GM12872 (cell line): ENCODE results near the gene TUBB3.

Experiments
- TF ChIP-seq, protein P1 (sequence below): IDR thresholded peaks from 3 replicates; pipeline ENCODE4 v1.5.1; 2011; ENCODE audit warnings: low read depth, mild to moderate bottlenecking, low read length, moderate library complexity; ENCODE audit not compliant: insufficient read depth

Gene TUBB3

DNA sequence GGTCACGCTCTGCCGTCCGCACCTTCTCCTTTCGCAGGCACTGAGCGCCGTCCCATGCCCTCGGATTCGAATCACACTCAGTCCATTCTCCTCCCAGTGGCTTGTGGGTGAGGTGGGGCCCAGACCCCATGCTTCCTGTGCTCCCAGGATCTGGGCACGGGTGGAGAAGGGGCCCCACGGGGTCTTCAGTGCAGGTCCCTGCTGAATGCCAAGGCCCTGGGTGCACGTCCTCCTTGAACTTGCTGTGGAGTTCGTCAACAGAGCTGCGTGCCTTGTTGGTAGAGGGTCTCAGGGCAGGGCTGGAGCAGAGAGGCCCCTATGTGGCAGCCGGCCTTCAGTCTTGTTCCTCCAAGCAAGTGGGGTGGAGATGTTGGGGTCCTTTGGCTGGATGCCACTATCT, 11.8 kb upstream of the TUBB3 start:
- TF ChIP-seq, protein P1, sequence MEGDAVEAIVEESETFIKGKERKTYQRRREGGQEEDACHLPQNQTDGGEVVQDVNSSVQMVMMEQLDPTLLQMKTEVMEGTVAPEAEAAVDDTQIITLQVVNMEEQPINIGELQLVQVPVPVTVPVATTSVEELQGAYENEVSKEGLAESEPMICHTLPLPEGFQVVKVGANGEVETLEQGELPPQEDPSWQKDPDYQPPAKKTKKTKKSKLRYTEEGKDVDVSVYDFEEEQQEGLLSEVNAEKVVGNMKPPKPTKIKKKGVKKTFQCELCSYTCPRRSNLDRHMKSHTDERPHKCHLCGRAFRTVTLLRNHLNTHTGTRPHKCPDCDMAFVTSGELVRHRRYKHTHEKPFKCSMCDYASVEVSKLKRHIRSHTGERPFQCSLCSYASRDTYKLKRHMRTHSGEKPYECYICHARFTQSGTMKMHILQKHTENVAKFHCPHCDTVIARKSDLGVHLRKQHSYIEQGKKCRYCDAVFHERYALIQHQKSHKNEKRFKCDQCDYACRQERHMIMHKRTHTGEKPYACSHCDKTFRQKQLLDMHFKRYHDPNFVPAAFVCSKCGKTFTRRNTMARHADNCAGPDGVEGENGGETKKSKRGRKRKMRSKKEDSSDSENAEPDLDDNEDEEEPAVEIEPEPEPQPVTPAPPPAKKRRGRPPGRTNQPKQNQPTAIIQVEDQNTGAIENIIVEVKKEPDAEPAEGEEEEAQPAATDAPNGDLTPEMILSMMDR = no peak

DNA sequence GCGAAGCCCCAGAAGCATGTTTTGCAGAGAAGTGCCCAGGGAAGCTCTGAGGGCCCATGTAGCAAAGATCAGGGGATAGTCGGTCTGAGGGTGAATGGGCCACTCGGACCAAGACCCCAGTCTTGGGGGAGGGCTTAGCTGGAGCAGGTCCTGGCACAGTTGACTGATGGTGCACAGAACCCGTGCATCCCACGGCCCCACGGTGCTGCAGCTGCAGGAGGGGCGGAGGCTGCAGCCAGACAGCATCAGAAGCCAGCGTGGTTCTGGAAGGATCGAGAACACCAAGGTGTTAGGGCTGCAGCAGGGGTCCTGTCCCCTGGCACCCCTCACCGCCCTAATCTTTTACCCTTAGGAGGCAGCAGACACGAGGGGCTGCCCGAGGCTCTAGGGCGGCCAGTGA, 11.0 kb upstream of the TUBB3 start:
- TF ChIP-seq, protein P1 = no peak

DNA sequence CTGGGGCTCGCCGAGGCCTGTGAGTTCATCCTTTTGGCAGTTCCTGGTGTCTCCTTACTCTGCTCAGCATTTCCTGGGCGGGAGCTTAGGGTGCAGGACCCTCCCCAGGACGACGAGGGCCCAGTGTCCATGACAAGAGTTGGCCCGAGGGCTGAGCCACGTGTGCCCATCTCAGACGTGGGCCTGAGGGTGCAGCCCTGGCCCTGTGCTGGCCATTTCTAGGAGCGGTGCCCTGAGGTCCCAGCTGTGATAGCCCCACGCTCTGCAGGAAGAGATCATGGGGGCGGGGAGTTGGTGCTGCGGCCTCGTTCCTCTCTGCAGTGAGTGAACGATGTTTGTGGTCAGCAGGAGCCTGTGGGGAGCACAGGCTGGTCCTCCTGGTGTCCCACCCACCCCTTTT, 10.5 kb upstream of the TUBB3 start:
- TF ChIP-seq, protein P1 = no peak

DNA sequence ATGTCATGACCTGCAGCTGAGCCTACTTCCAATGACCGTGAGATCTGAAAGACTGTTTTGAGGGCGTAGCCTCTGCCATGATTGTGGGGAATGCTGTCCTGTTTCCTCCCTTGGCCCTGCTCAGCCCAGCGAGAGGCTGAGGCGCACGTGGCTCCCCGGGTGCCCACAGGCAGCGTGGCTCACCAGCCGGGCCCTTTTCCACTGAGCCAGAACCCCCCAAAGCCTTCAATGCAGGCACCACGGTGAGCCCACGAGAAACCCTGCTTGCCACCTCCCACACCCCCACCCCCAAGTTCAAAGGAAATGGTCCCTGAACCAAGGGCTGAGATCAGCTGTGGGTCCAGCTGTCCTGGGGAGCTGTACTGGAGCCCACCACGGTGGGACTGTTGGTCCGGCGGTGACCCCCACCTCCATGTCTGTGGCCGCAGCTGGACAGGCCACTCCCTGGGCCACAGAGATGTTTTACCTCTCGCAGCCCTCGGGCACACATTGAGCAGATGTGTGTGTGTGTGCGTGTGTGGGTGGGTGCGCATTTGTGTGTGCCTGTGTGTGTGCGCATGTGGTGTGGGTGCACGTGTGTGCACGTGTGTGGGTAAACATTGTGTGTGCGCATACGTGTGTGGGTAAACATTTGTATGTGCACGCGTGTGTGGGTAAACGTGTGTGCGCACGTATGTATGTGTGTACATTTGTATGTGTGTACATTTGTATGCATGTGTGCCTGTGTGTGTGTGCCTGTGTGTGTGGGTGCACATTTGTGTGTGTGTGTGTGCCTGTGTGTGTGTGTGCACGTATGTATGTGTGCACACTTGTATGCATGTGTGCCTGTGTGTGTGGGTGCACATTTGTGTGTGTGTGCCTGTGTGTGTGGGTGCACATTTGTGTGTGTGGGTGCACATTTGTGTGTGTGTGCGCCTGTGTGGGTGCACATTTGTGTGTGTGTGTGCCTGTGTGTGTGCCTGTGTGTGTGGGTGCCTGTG, 9.4 kb upstream of the TUBB3 start:
- TF ChIP-seq, protein P1 = no peak

DNA sequence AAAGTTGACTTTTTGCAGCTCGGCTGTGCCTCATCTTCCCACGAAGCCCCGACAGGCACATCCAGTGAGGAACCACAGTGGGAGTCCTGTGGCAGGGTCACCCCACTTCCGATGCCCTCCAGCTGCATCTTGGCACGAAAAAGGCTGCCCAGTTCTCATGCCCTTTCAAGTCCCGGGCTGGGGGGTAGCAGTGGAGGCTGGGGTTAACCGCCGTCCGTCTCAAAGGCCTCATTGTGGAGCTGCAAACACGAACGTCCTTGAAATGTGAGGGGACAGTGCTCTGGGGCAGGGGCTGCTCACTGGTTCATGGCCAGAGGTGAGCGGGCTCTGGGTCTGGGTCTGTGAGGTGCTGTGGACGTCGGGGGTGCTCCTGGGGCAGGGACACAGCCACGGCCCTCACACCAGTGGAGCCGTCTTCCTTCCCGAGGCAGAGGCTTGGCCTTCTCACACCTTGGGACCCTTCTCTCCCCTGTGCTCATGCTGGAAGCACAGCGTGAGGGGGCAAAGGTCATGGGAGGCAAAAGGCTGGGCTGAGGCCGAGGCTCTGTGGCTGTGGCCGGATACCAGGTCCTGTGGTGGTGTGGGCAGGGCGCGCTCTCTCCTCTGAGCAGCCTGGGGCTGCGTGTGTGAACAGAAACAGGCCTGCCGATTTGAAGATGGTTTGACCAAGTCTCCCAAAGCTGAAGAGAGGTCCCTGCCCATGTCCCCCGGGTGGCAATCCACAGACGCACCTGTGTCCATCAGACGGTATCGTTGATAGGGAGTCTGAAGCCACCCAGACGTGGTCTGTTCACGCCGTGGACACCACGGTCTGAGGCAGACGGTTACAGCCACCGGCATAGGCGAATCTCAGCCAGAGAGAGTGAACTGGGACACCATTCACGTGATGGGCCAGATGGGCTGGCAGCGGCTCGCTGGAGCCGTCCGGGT, 7.6 kb upstream of the TUBB3 start:
- TF ChIP-seq, protein P1 = no peak

DNA sequence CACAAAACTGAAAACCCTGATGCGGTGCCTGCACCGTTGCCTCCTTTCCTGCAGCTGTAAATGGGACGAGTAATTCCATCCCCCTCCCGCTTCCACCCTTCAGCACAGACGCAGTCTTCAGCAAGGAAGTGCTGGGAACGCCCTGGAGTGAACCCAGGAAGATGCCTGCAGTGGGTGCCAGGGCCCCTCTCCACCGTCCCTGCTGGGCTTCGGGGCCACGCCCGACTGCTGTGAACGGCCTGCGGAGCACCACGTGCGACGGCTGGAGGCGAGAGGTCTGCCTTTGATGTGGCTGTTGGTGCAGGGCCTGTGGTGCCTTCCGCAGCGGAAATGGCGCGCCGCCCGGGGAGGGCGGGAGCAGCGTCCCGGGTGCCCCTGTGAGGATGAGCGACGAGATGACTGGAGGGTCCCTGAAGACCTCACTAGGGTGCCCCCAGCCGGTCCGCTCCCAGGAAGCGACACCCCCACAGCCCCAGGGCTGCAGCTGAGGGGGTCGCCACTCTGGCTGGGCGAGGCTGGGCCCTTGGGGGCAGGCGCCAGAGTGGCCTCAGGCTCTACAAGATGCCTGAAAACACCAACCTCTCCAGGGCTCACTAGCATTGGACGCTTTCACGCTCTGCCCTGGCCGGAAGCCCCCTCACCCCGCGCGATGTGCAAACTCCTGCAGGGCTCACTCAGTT, 5.2 kb upstream of the TUBB3 start:
- TF ChIP-seq, protein P1 = no peak
